Adrenal gland (tissue), 12 donors: ENCODE data around the gene AUTS2. TPM values are rescaled to one million over a fixed set of nuclear protein-coding genes. Genes with fewer than 3 reads are reported as not detected.

Experiments used
- DNase-seq, 7 donors: peaks; one replicate each; pipeline ENCODE4 v3.0.0-alpha.2; 2019 to 2020
- H3K27ac ChIP-seq, 5 donors: fragments of 200-600 bp; sonication (generic) in 4 of 5; 1 replicate in 3 of 5; 2 replicates in 2 of 5; pipeline versions ENCODE4 v1.5.1 to v1.8.0; 2016 to 2020; ENCODE audit warnings: mild to moderate bottlenecking in 1 of 5
- H3K27me3 ChIP-seq: fragments of 200-600 bp; 2 replicates; pipeline ENCODE4 v1.8.0; 2021
- H3K36me3 ChIP-seq, 2 donors: fragments of 200-600 bp; replicated peaks in 1 of 2; 1 replicate in 1 of 2; 2 replicates in 1 of 2; pipeline versions ENCODE4 v1.5.1 to v1.8.0; 2018 to 2022
- H3K4me1 ChIP-seq, 2 donors: fragments of 200-600 bp; replicated peaks in 1 of 2; 1 replicate in 1 of 2; 2 replicates in 1 of 2; pipeline versions ENCODE4 v1.5.1 to v1.8.0; 2018 to 2021
- H3K4me3 ChIP-seq, 4 donors: fragments of 200-600 bp; sonication (generic) in 3 of 4; one replicate each; pipeline ENCODE4 v1.5.1; 2016 to 2018
- H3K9me3 ChIP-seq, 3 donors: fragments of 200-600 bp; sonication (generic) in 1 of 3; replicated peaks in 1 of 3; 1 replicate in 2 of 3; 2 replicates in 1 of 3; pipeline versions ENCODE4 v1.5.1 to v1.8.0; 2016 to 2021
- POLR2A ChIP-seq, 2 donors: fragments of 450-650 bp; IDR thresholded peaks; one replicate each; pipeline ENCODE4 v1.6.1; 2017; ENCODE audit warnings: antibody characterized with exemption in 2 of 2, mild to moderate bottlenecking in 2 of 2, moderate library complexity in 1 of 2
- WGBS, 4 donors: extraction: QIAGEN DNeasy Blood & Tissue Kit in 2 of 4; methylation state at CpG; one replicate each; pipeline versions ENCODE4 v1.1.5 to v1.1.7; 2013 to 2017; 5-methylcytosine and 5-hydroxymethylcytosine counted together
- intact Hi-C, 2 donors: fragments of 100-400 bp; cut with DNase I; formaldehyde crosslinking; loops; one replicate each; pipeline versions ENCODE4 v1.14.1 to v1.15.0; 2022 to 2023
- polyA plus RNA-seq, 3 donors: library from polyadenylated mRNA; stranded (reverse); fragments of 200-250 nt in 2 of 3; fragments of 350-450 nt in 1 of 3; fragmentation: Illumina TruSeq in 1 of 3; extraction: RNeasy Lipid Tissue Mini Kit (QIAGEN cat#74804) in 1 of 3; gene quantifications; one replicate each; pipeline ENCODE4 v1.2.3, GENCODE V29; 2013 to 2014
- total RNA-seq, 9 donors: library from RNA; depleted of rRNA in 4 of 9; stranded (reverse); fragments of >200 nt in 4 of 9; fragments of 120-200 nt in 1 of 9; fragmentation: NEBNext Ultra II Directional in 1 of 9; extraction: Animal tissue kit (Norgen Biotek cat#: 25700) in 1 of 9; gene quantifications; one replicate each; pipeline versions ENCODE4 v1.1.0 to v1.2.4, GENCODE V29; 2013 to 2023
- TF ChIP-seq, protein P1 (sequence below), 6 experiments: fragments of 450-650 bp in 4 of 6; fragments of 200-600 bp in 2 of 6; sonication (generic) in 1 of 6; IDR thresholded peaks; 1 replicate in 5 of 6; 2 replicates in 1 of 6; pipeline versions ENCODE4 v1.5.1 to v1.8.0; 2016 to 2021; ENCODE audit warnings: antibody characterized with exemption in 6 of 6, mild to moderate bottlenecking in 2 of 6, moderate library complexity in 1 of 6
- donor health status: healthy with polysubstance abuse.
- donor health status: Bipolar disorder and iron deficiency.
- donor health status: DM: yes; HTN: yes; CAD: no.
- donor health status: DM: no; HTN: no; CAD: no.
- donor health status: DM: no; HTN: no; CAD: no.
- donor health status: DM: yes; HTN: yes; CAD: no.

Gene AUTS2
- total and polyA plus RNA-seq, 12 donors = 6.4 to 44.0 (median 15.2) TPM

- no peak overlapping the region for H3K4me3 ChIP-seq
- H3K27ac ChIP-seq = no peak overlapping the region
- H3K27me3 ChIP-seq = peaks cover 3% of the 10 kb centered on the region
- DNase-seq = no peak
- TF ChIP-seq, protein P1, sequence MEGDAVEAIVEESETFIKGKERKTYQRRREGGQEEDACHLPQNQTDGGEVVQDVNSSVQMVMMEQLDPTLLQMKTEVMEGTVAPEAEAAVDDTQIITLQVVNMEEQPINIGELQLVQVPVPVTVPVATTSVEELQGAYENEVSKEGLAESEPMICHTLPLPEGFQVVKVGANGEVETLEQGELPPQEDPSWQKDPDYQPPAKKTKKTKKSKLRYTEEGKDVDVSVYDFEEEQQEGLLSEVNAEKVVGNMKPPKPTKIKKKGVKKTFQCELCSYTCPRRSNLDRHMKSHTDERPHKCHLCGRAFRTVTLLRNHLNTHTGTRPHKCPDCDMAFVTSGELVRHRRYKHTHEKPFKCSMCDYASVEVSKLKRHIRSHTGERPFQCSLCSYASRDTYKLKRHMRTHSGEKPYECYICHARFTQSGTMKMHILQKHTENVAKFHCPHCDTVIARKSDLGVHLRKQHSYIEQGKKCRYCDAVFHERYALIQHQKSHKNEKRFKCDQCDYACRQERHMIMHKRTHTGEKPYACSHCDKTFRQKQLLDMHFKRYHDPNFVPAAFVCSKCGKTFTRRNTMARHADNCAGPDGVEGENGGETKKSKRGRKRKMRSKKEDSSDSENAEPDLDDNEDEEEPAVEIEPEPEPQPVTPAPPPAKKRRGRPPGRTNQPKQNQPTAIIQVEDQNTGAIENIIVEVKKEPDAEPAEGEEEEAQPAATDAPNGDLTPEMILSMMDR (IDR thresholded peaks at IDR 0.05) = no peak
- no peak for TF ChIP-seq POLR2A (IDR thresholded peaks at IDR 0.05)
- 86 to 96% (median 92%) methylated on average over 2 of the region's 2 CpGs for WGBS, 4 donors
- no peaks in the 10 kb centered on the region for H3K4me1 ChIP-seq
- intact Hi-C loops = no loop called here
- no peaks in the 10 kb centered on the region for H3K9me3 ChIP-seq
- no peaks in the 10 kb centered on the region for H3K36me3 ChIP-seq
Measured at GRCh38 chr7:70598976-70599375, 1000.7 kb downstream of the AUTS2 start.

- peaks cover 3% of the 10 kb centered on the region for H3K27me3 ChIP-seq
- no peaks in the 10 kb centered on the region for H3K9me3 ChIP-seq
- H3K4me3 ChIP-seq = no peak overlapping the region
- TF ChIP-seq, protein P1 (IDR thresholded peaks at IDR 0.05) = no peak
- TF ChIP-seq POLR2A (IDR thresholded peaks at IDR 0.05) = no peak
- no peaks in the 10 kb centered on the region for H3K4me1 ChIP-seq
- DNase-seq = no peak
- H3K36me3 ChIP-seq = no peaks in the 10 kb centered on the region
- H3K27ac ChIP-seq = no peak overlapping the region
- intact Hi-C loops = no loop called here
- 78 to 89% (median 84%) methylated on average over 5 of the region's 5 CpGs for WGBS, 4 donors
Measured at GRCh38 chr7:70599446-70600190, 1001.3 kb downstream of the AUTS2 start.

GRCh38 chr7:70600993-70601392, 1002.7 kb downstream of the AUTS2 start:
- no peak overlapping the region for H3K27ac ChIP-seq
- DNase-seq = no peak
- no peaks in the 10 kb centered on the region for H3K36me3 ChIP-seq
- H3K4me3 ChIP-seq = no peak overlapping the region
- H3K4me1 ChIP-seq = no peaks in the 10 kb centered on the region
- WGBS, 4 donors = 96 to 100% (median 98%) methylated on average over 1 of the region's 1 CpG
- peaks cover 3% of the 10 kb centered on the region for H3K27me3 ChIP-seq
- intact Hi-C loops = no loop called here
- H3K9me3 ChIP-seq = no peaks in the 10 kb centered on the region
- TF ChIP-seq, protein P1 (IDR thresholded peaks at IDR 0.05) = no peak

DNA sequence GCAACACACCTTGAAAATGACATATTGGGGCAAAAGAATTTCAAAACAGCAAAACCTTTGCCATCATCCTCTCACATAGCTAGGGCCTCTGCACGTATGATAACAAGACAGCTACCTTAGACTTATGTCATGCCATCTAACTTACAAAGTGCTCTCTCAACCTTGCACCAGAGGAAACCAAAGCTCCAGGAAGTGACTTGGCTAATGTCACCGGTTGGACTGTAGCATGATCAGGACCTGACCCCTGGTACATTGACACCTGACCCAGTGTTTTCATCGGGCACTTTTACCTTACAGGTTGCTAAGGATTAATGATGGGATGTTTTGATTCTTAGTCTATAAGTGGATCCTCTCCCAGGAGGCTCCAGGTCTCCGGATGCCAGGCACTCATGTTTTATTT, 1003.8 kb downstream of the AUTS2 start:
- Histone ChIP-seq H3K27me3 (no peaks in the 10 kb centered on the region), H3K36me3 (no peaks in the 10 kb centered on the region), H3K4me3 (no peak overlapping the region), H3K27ac (no peak overlapping the region), H3K9me3 (no peaks in the 10 kb centered on the region), H3K4me1 (no peaks in the 10 kb centered on the region)
- 67 to 90% (median 80%) methylated on average over 2 to 4 of the region's 4 CpGs for WGBS, 4 donors
- DNase-seq = no peak
- intact Hi-C loops = no loop called here
- no peak for TF ChIP-seq POLR2A (IDR thresholded peaks at IDR 0.05)
- TF ChIP-seq, protein P1 (IDR thresholded peaks at IDR 0.05) = no peak
